Measurements from ENCODE around the gene DDX56.
"Not testable (repeated sequence)": the region's sequence is repeated elsewhere in the genome, so short reads cannot be mapped to it uniquely, and the experiment has no call there.

DNA sequence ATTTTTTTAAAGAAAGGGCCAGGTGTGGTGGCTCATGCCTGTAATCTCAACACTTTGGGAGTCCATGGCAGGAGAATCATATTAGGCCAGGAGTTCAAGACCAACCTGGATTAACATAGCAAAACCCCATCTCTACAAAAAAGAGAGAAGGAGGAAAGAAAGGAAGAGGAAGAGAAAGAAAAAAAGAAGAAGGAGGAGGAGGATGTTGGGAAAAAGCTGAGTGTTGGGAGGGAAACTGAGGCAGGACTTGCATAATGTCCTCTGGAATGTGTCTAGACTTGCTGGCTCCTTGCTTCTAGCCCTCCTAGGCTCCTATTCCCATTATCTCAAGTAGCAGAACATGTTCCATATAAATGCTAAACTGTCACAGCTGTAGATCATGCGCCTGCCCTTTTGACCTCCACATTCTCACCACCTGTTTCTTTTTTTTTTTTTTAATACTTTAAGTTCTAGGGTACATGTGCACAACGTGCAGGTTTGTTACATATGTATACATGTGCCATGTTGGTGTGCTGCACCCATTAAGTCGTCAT is 21.2 kb downstream of the DDX56 start:
- TF ChIP-seq CTCF (IDR thresholded peaks at IDR 0.05; ENCODE audit: low read depth, low read length); EZH2phosphoT487 (IDR thresholded peaks at IDR 0.05; ENCODE audit: low read depth): not testable (repeated sequence)
